ENCODE data around the gene PDGFRB.

GRCh38 chr5:150153483-150153882 is 2.2 kb downstream of the PDGFRB start:
- TF ChIP-seq POLR2A (IDR thresholded peaks at IDR 0.05; ENCODE audit: extremely low read depth, insufficient read length) (no peak), CTCF (IDR thresholded peaks at IDR 0.05; ENCODE audit: low read depth, low read length) (no peak), MAX (IDR thresholded peaks at IDR 0.05; ENCODE audit: low read depth, low read length) (no peak)
